ENCODE data around the gene YIPF7. TPM values are rescaled to one million over a fixed set of nuclear protein-coding genes. Genes with fewer than 3 reads are reported as not detected.

The YIPF7 gene
- total and polyA plus RNA-seq, 9 of the 15 experiments (the other 6 are each of a cell fraction or from before 2014, with no cell fraction given), result 0.14 TPM; not detected in 8

- in situ Hi-C loops (cut with MboI) (no loop called here), intact Hi-C loops (cut with micrococcal nuclease) (no loop called here)
- TF ChIP-seq ZNF253 (CRISPR knock-in tag; conservative IDR thresholded peaks at IDR 0.05) (no peak), PRDM10 (IDR thresholded peaks at IDR 0.05; ENCODE audit: partially characterized antibody) (no peak), CAMTA2 (CRISPR knock-in tag; conservative IDR thresholded peaks at IDR 0.05) (no peak), PRMT5 (CRISPR knock-in tag; IDR thresholded peaks at IDR 0.05) (no peak), ZBTB1 (CRISPR knock-in tag; IDR thresholded peaks at IDR 0.05; ENCODE audit: borderline replicate concordance, low read depth) (no peak), SAP30 (IDR thresholded peaks at IDR 0.05; ENCODE audit: borderline replicate concordance, insufficient read depth, low read depth, low read length, poor library complexity, severe bottlenecking) (no peak), TSC22D4 (tag; IDR thresholded peaks at IDR 0.05) (no peak)
- POLR2A ChIA-PET, result no interaction called here
- no peaks in the 10 kb centered on the region for H3K9me3 ChIP-seq (replicated peaks; ENCODE audit: control insufficient read depth, insufficient read depth, low read depth, low read length)
- no peaks in the 10 kb centered on the region for H4K20me1 ChIP-seq (replicated peaks; ENCODE audit: control insufficient read depth, insufficient read depth, low read length)
- H3K27ac ChIP-seq (ENCODE audit: extremely low read depth, low read depth, low read length), result no peak overlapping the region
- FAIRE-seq, result no peak
- ATAC-seq, result no peak
- H3K9ac ChIP-seq (ENCODE audit: insufficient read depth in 1 of 2, low read depth in 2 of 2, low read length in 2 of 2), result no peak overlapping the region
- CTCF ChIA-PET (ENCODE audit: low intra/inter-chr PET ratio), result no interaction called here
- H3K9me1 ChIP-seq (ENCODE audit: control insufficient read depth, insufficient read depth, low read length), result no peaks in the 10 kb centered on the region
- no peak for DNase-seq (ENCODE audit: extremely low read depth in 1 of 4, low spot score in 3 of 4)
- 0% methylated on average over 1 of the region's 1 CpG for WGBS (ENCODE audit: insufficient coverage, low coverage, missing lambda C conversion rate)
- no peak overlapping the region for H2AFZ ChIP-seq (ENCODE audit: low read depth, low read length)
- H3K4me1 ChIP-seq (replicated peaks in 1 of 2; ENCODE audit: control insufficient read depth in 2 of 2, insufficient read depth in 2 of 2, low read length in 2 of 2), result no peaks in the 10 kb centered on the region
- BruUV-seq (replicated peaks), result no TSS peak
- H3K4me3 ChIP-seq, result no peak overlapping the region
- no peaks in the 10 kb centered on the region for H3K79me2 ChIP-seq (ENCODE audit: control insufficient read depth, insufficient read depth, low read length)
- H3K27me3 ChIP-seq (ENCODE audit: control insufficient read depth in 2 of 2, insufficient read depth in 2 of 2, low read length in 2 of 2), result no peaks in the 10 kb centered on the region
- no peaks in the 10 kb centered on the region for H3K36me3 ChIP-seq (ENCODE audit: control insufficient read depth, insufficient read depth, low read length)
- no peak overlapping the region for H3K4me2 ChIP-seq (ENCODE audit: insufficient read depth, low read length)
These were observed 5.3 kb downstream of the YIPF7 start for GRCh38 chr4:44646151-44646550.
